ENCODE results near the gene STARD13.

STARD13 gene

GRCh38 chr13:33139780-33140535 lies 145.6 kb downstream of the STARD13 start:
- no peak for DNase-seq (ENCODE audit: low spot score)

GRCh38 chr13:33139184-33139583 lies 146.4 kb downstream of the STARD13 start:
- DNase-seq (ENCODE audit: low spot score), result peak; percentile 36

DNA sequence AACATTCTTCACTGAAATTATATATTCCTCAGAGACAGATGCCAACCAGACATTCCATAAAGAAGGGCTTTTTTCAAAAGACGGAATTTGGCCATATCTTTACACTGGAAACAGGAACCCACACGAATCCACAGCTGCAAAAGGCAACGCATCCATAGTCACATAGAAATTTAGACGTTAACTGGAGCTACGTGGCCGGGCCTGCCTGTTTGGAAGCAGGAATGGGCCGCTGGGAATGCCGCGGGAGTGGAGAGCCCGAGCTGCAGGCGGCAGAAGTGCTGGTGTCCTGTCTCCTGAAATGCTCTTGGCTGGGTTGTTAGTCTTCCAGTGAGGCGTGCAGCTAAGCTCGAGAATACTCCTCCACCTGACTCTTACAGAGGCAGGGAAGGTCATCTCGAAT lies 147.1 kb downstream of the STARD13 start:
- no peak for DNase-seq (ENCODE audit: low spot score)

DNA sequence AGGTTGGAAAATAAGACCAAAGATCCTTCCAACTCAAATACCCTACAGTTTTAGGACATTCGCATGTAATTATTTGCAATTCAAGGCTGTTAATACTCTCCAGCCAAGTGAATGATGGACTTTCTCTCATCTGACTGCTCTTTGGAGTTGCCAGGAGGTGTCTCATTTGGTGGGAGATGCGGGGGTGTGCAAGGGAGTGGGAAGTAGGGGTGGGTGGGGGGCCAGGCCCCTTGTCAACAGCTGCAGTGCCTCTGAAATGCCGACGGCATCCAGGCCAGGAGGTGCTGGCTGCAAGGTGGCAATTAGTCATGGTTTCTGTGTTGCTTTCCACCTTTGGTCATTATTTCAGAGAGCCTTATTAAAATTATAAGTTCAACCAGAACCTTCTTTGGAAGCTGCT lies 147.8 kb downstream of the STARD13 start:
- no peak for DNase-seq (ENCODE audit: low spot score)

GRCh38 chr13:33135097-33135496 lies 150.5 kb downstream of the STARD13 start:
- no peak for DNase-seq (ENCODE audit: low spot score)

DNA sequence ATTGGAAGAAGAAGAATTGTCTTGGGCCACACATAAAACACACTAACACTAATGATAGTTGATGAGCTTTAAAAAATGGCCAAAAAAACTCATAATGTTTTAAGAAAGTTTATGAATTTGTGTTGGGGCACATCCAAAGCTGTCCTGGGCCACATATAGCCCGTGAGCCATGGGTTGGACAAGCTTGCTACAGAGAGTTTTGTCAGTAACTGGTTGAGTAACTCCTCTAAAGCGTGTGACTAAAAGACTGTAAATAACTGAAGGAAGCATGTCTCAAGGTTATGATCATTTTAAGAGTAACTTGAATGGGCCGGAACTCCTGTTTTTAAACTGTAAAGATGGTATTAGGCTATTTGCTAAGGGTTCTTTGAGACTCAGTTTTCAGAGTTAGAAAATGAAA lies 151.3 kb downstream of the STARD13 start:
- DNase-seq (ENCODE audit: low spot score), result no peak

- DNase-seq (ENCODE audit: low spot score), result no peak
Observed at GRCh38 chr13:33132644-33133440, 152.7 kb downstream of the STARD13 start.

GRCh38 chr13:33129886-33130285 lies 155.7 kb downstream of the STARD13 start:
- no peak for DNase-seq (ENCODE audit: low spot score)

DNA sequence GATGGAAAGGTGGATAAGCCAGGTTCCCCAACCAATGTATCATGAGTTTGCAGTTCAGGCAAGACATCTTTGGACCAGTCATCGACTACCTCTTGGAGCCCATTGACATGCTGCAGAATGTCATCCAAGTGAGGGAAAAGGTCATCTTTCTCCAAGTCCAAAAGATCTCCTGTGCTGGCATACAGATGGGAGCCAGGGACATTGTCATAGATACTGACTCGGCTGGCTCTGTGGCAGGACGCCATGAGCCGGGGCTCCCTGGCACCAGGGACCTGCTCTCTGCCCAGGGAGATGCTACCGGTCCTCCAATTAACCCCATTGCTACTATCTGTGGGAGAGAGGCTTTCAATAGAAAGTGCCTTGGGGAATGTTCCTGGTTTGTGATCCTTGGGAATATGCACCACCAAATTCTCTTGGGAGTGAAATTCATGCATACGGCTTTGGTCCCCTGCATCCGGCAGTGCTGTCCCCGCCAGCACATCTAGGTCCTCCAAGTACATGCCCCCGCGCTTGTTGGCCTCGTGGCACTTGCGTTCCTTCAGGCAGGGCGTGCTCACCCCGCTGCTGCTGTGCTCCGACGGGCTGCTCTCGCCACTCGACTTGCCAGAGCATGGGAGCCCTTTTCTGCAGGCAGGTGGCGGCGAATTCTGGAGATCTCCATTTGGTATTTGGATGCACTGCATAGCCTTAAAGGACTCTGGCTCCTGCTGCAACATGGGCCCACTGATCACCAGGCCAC lies 156.3 kb downstream of the STARD13 start:
- no peak for DNase-seq (ENCODE audit: low spot score)

DNA sequence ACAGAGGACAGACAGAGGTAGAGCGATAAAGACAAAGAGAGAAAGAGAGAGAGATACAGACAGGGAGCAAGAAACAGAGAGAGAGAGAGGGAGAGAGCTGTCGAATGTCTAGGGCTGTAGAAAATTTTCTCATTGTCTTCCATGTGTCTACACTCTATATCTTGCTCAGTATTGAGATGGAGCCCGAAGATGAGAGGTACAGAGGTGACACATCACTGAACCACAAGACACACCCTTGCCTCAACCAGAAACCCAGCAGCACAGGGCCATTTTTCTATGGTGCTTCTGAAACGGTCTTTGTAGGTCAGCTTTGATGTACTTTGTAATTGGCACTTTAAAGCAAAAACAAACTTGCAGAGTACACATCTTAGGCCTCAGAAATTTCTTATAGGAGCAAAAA lies 157.4 kb downstream of the STARD13 start:
- no peak for DNase-seq (ENCODE audit: low spot score)

GRCh38 chr13:33127009-33127551 lies 158.5 kb downstream of the STARD13 start:
- no peak for DNase-seq (ENCODE audit: low spot score)

GRCh38 chr13:33125821-33126570 lies 159.6 kb downstream of the STARD13 start:
- peak; percentile 18 for DNase-seq (ENCODE audit: low spot score)

DNA sequence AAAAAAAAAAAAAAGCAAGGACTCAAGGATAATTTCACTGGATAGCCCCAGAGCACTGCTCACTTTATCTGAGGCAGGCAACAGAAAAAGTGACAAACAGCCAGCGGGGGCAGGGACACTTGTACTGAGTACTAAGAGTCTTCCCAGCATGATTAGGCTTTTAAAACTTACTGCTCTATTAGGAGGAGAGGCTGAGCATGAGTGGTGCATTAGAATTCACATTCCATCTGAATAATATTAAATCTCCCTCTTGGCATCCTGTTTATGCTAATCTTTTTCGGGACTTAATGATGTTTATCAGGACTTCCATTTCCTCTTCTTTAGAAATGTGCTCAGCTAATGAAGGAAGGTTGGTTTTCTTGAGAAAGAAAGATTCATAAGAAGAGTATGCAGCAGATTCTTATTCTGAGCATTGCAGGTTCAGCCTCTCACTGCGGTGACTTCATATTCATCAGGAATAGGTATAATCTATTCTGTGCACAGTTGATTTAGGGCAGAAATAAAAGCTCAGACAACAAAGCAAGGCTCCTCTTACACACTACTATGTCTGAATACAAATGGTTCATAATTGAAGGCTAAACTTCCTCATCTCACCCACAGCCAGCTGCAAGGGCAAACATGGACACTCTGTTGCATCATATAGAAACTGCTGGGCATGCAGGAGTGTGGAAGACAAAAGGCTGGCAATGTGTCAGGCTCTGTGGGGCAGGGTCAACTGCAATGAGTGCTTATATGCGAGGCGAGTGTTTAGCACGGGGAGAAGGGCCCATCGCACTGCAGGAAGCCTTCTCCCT lies 162.3 kb downstream of the STARD13 start:
- peak; percentile 74 for DNase-seq (ENCODE audit: low spot score)

- DNase-seq (ENCODE audit: low spot score), result no peak
Observed at GRCh38 chr13:33119856-33120543, 165.6 kb downstream of the STARD13 start.

DNA sequence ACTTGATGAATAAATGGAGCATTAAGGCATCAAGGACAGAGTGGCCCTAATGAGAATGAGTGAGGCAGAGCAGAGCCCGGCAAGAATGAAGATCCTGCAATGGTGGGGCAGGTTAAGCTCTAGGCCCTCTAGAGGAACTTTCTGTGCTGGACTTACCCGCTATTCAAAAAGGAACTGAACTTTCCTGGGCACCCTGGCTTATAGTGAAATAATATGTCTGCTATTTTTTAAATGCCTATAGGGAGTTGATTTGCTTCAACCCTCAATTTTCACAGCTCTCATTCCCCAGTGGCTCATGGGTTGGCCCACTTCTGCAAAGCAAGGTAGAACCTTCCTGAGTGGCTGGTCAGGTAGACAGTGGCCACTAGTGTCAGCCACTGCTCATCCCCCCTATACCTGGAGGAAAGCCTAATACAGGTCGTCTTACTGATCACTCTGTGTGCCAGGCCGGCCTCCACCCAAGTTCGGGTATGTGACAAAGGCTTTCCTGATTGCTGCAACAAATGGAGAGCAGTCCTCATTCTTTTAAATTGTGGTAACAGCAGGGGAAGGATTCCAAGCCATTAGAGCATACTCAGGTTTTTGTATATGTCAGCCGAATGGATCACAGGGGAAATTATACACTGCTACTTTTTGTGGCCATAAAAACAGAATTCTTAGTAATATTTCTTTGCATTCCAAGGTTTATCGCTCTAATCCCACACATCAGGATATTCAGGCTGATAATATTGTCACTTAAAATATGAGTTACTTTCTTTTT lies 166.4 kb downstream of the STARD13 start:
- no peak for DNase-seq (ENCODE audit: low spot score)

GRCh38 chr13:33116321-33117010 lies 169.1 kb downstream of the STARD13 start:
- DNase-seq (ENCODE audit: low spot score), result no peak

DNA sequence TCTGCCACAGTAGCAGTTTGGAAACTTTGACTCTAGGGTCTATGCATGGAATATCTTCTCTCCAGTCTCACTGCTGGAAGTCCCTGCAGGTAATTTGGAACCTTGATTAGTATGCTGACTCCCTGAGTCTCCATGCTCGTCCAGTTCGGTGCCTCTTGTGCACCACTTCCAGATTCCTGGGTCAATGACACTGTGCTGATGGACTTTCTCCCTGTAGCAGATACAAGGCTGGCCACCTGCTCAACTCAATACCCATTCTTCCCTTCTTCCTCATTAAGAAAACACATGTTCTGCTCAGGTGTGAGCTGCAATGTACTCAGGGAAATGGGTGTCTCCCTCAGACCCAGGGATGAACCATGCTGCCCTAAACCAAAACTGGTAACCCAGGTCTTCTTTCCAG lies 170.3 kb downstream of the STARD13 start:
- DNase-seq (ENCODE audit: low spot score), result no peak

- no peak for DNase-seq (ENCODE audit: low spot score)
Observed at GRCh38 chr13:33114146-33114545, 171.4 kb downstream of the STARD13 start.

GRCh38 chr13:33112766-33113165 lies 172.8 kb downstream of the STARD13 start:
- no peak for DNase-seq (ENCODE audit: low spot score)
